ENCODE measurements around the gene COL5A1. TPM values are rescaled to one million over a fixed set of nuclear protein-coding genes. Genes with fewer than 3 reads are reported as not detected.

Gene COL5A1
- total RNA-seq, 4 donors from 2014 or later: 4.8 to 16.5 (median 9.4) TPM

- H3K27ac ChIP-seq: no peak overlapping the region
- H3K4me1 ChIP-seq: no peaks in the 10 kb centered on the region
- no peak overlapping the region for H3K4me3 ChIP-seq (replicated peaks in 1 of 3)
- WGBS, 2 donors: 80 to 90% methylated on average over 14 to 23 of the region's 25 CpGs
- H3K36me3 ChIP-seq: no peaks in the 10 kb centered on the region
- no peak for TF ChIP-seq POLR2A (IDR thresholded peaks at IDR 0.05)
- TF ChIP-seq CTCF (IDR thresholded peaks at IDR 0.05): no peak
- H3K9me3 ChIP-seq: no peaks in the 10 kb centered on the region
- no peaks in the 10 kb centered on the region for H3K27me3 ChIP-seq
- intact Hi-C loops (cut with DNase I): no loop called here
- DNase-seq: no peak
Measured at GRCh38 chr9:134724202-134724911, 82.8 kb downstream of the COL5A1 start.

- Histone ChIP-seq H3K36me3 (no peaks in the 10 kb centered on the region), H3K4me1 (no peaks in the 10 kb centered on the region), H3K27me3 (no peaks in the 10 kb centered on the region), H3K4me3 (replicated peaks in 1 of 3) (no peak overlapping the region), H3K9me3 (no peaks in the 10 kb centered on the region), H3K27ac (no peak overlapping the region)
- TF ChIP-seq POLR2A (IDR thresholded peaks at IDR 0.05): no peak
- no peak for TF ChIP-seq CTCF (IDR thresholded peaks at IDR 0.05)
- no peak for DNase-seq
- intact Hi-C loops (cut with DNase I): no loop called here
- WGBS, 2 donors: 83 to 94% methylated on average over 6 to 17 of the region's 17 CpGs
Measured at GRCh38 chr9:134724912-134725604, 83.5 kb downstream of the COL5A1 start.

- no peaks in the 10 kb centered on the region for H3K36me3 ChIP-seq
- whole genome bisulfite sequencing, 2 donors: 75 to 85% methylated on average over 4 of the region's 4 CpGs
- no peaks in the 10 kb centered on the region for H3K9me3 ChIP-seq
- intact Hi-C loops (cut with DNase I): no loop called here
- no peak overlapping the region for H3K4me3 ChIP-seq (replicated peaks in 1 of 3)
- no peak overlapping the region for H3K27ac ChIP-seq
- TF ChIP-seq CTCF (IDR thresholded peaks at IDR 0.05) (no peak), POLR2A (IDR thresholded peaks at IDR 0.05) (no peak)
- no peaks in the 10 kb centered on the region for H3K4me1 ChIP-seq
- DNase-seq: no peak
- no peaks in the 10 kb centered on the region for H3K27me3 ChIP-seq
Measured at GRCh38 chr9:134725605-134725940, 84.0 kb downstream of the COL5A1 start.

GRCh38 chr9:134726026-134726721, 84.6 kb downstream of the COL5A1 start:
- intact Hi-C loops (cut with DNase I): no loop called here
- no peak for DNase-seq
- WGBS, 2 donors: 89 to 91% methylated on average over 4 of the region's 4 CpGs
- no peak for TF ChIP-seq CTCF (IDR thresholded peaks at IDR 0.05)
- TF ChIP-seq POLR2A (IDR thresholded peaks at IDR 0.05): no peak
- Histone ChIP-seq H3K4me1 (no peaks in the 10 kb centered on the region), H3K27me3 (no peaks in the 10 kb centered on the region), H3K4me3 (replicated peaks in 1 of 3) (no peak overlapping the region), H3K9me3 (no peaks in the 10 kb centered on the region), H3K36me3 (no peaks in the 10 kb centered on the region), H3K27ac (no peak overlapping the region)

GRCh38 chr9:134726722-134727034, 85.1 kb downstream of the COL5A1 start:
- H3K27me3 ChIP-seq: no peaks in the 10 kb centered on the region
- DNase-seq: no peak
- H3K4me1 ChIP-seq: no peaks in the 10 kb centered on the region
- no peaks in the 10 kb centered on the region for H3K9me3 ChIP-seq
- H3K36me3 ChIP-seq: no peaks in the 10 kb centered on the region
- intact Hi-C loops (cut with DNase I): no loop called here
- H3K27ac ChIP-seq: no peak overlapping the region
- H3K4me3 ChIP-seq (replicated peaks in 1 of 3): no peak overlapping the region
- WGBS, 2 donors: 83 to 84% methylated on average over 1 of the region's 1 CpG
- TF ChIP-seq POLR2A (IDR thresholded peaks at IDR 0.05) (no peak), CTCF (IDR thresholded peaks at IDR 0.05) (no peak)
